H1 (cell line): ENCODE measurements around the gene POM121C.
"Not testable (repeated sequence)": the region's sequence is repeated elsewhere in the genome, so short reads cannot be mapped to it uniquely, and the experiment has no call there.

Experiments used
- ASH2L ChIP-seq: fragments of 200-600, 300-600 bp; sonication (generic); IDR thresholded peaks from one replicate; pipeline ENCODE4 v1.7.1; 2017; ENCODE audit warnings: low read length
- CTCF ChIP-seq, 3 experiments: IDR thresholded peaks; 1 replicate in 2 of 3; 2 replicates in 1 of 3; pipeline versions ENCODE4 v1.5.1 to v1.6.1; 2011; ENCODE audit warnings: low read length in 3 of 3, mild to moderate bottlenecking in 3 of 3, inconsistent platforms in 2 of 3, low read depth in 1 of 3, moderate library complexity in 1 of 3; ENCODE audit not compliant: insufficient read depth in 1 of 3; ENCODE audit errors: control extremely low read depth in 1 of 3
- EP300 ChIP-seq, 2 experiments: IDR thresholded peaks; 1 replicate in 1 of 2; 2 replicates in 1 of 2; pipeline ENCODE4 v1.6.1; 2011 to 2012; ENCODE audit warnings: low read depth in 2 of 2, low read length in 2 of 2, mild to moderate bottlenecking in 2 of 2, borderline replicate concordance in 1 of 2, inconsistent platforms in 1 of 2, moderate library complexity in 1 of 2
- HDAC2 ChIP-seq, 2 experiments: fragments of 300-600 bp in 1 of 2; sonication (generic) in 1 of 2; IDR thresholded peaks; 2 replicates each; pipeline ENCODE4 v1.6.1; 2011 to 2012; ENCODE audit warnings: low read depth in 2 of 2, low read length in 2 of 2, mild to moderate bottlenecking in 2 of 2, moderate library complexity in 2 of 2, borderline replicate concordance in 1 of 2, inconsistent platforms in 1 of 2
- HDAC6 ChIP-seq: IDR thresholded peaks from one replicate; pipeline ENCODE4 v1.7.1; 2012; ENCODE audit warnings: low read depth, mild to moderate bottlenecking, inconsistent platforms, low read length, moderate library complexity
- SUZ12 ChIP-seq: fragments of 200-600 bp; sonication (generic); IDR thresholded peaks from 2 replicates; pipeline ENCODE4 v1.6.1; 2012; ENCODE audit warnings: mild to moderate bottlenecking, inconsistent platforms, low read length, moderate library complexity, mixed read lengths

DNA sequence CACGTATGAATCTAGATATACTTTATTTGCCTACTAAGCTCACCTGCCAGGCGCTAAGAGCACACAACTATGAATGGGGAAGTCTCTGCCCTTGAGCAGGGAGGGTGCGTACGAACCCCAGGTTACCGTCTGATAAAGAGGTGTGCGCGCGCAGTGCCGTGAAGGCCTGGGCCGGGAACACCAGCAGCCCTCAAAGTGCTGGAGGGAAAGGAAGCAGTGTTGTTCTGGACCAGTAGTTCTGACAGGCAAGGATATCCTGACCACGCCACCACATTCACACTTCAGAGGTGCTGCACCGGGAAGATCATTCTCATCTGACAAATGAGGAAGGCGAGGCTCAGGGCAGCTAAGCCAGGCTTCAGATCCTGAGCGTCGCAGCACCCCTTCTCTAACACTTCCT is 62.6 kb downstream of the POM121C start:
- TF ChIP-seq EP300 (IDR thresholded peaks at IDR 0.05; ENCODE audit: borderline replicate concordance in 1 of 2, low read depth in 2 of 2, low read length in 2 of 2); CTCF (IDR thresholded peaks at IDR 0.05; ENCODE audit: control extremely low read depth in 1 of 3, insufficient read depth in 1 of 3, low read depth in 1 of 3, low read length in 3 of 3); ASH2L; HDAC6; SUZ12; HDAC2 (IDR thresholded peaks at IDR 0.05; ENCODE audit: borderline replicate concordance in 1 of 2, low read depth in 2 of 2, low read length in 2 of 2): not testable (repeated sequence)
